SK-N-SH (cell line): ENCODE measurements around the gene ABCC5. TPM values are rescaled to one million over a fixed set of nuclear protein-coding genes. Genes with fewer than 3 reads are reported as not detected.

Experiments used
- CTCF ChIA-PET: fragments of 300-600, 350-600 bp; formaldehyde crosslinking; extraction: SDS; loops from one replicate; lab custom pipeline; 2021; lab: Yijun Ruan, JAX
- POLR2A ChIA-PET: fragments of 350-600 bp; sonication (Branson Sonifier 250); formaldehyde crosslinking; extraction: SDS; loops from one replicate; lab custom pipeline; 2020; ENCODE audit warnings: antibody characterized with exemption, inconsistent platforms; lab: Yijun Ruan, JAX
- DNase-seq: peaks from one replicate; pipeline ENCODE4 v3.0.0; 2012
- H2AFZ ChIP-seq: fragments of 200-600 bp; sonication (generic); 2 replicates; pipeline ENCODE4 v1.8.1; 2016; ENCODE audit warnings: antibody characterized with exemption, mild to moderate bottlenecking, low read depth
- H3F3A ChIP-seq: fragments of 200-600 bp; sonication (generic); replicated peaks from 2 replicates; pipeline ENCODE3; 2016; ENCODE audit warnings: antibody characterized with exemption, mild to moderate bottlenecking; ENCODE audit not compliant: insufficient read depth
- H3K27ac ChIP-seq, 2 experiments: fragments of 200-500 bp in 1 of 2; fragments of 200-600 bp in 1 of 2; sonication (Bioruptor generic) in 1 of 2; sonication (generic), shearing (Covaris generic) in 1 of 2; 2 replicates each; pipeline versions ENCODE4 v1.5.1 to v1.6.1; 2014 to 2016; ENCODE audit warnings: low read depth in 2 of 2, inconsistent platforms in 1 of 2, low read length in 1 of 2, mild to moderate bottlenecking in 1 of 2, mixed read lengths in 1 of 2
- H3K27me3 ChIP-seq: fragments of 200-600 bp; sonication (generic), shearing (Covaris generic); 2 replicates; pipeline ENCODE4 v1.6.1; 2016; ENCODE audit warnings: mixed run types; ENCODE audit not compliant: insufficient read depth
- H3K36me3 ChIP-seq, 2 experiments: fragments of 200-500 bp in 1 of 2; fragments of 200-600 bp in 1 of 2; sonication (Bioruptor generic) in 1 of 2; sonication (generic) in 1 of 2; replicated peaks in 1 of 2; 2 replicates each; pipeline versions ENCODE3 to v1.5.1; 2014 to 2016; ENCODE audit warnings: low read length in 1 of 2, mild to moderate bottlenecking in 1 of 2; ENCODE audit not compliant: insufficient read depth in 2 of 2, control insufficient read depth in 1 of 2
- H3K4me1 ChIP-seq, 2 experiments: fragments of 200-500 bp in 1 of 2; fragments of 200-600 bp in 1 of 2; sonication (Bioruptor generic) in 1 of 2; sonication (generic), shearing (Covaris generic) in 1 of 2; 2 replicates each; pipeline versions ENCODE4 v1.5.1 to v1.6.1; 2014 to 2016; ENCODE audit warnings: low read depth in 1 of 2, low read length in 1 of 2, mixed run types in 1 of 2; ENCODE audit not compliant: insufficient read depth in 2 of 2, control insufficient read depth in 1 of 2
- H3K4me2 ChIP-seq: fragments of 200-600 bp; sonication (generic), shearing (Covaris generic); 2 replicates; pipeline ENCODE4 v1.6.1; 2017; ENCODE audit warnings: mixed run types
- H3K4me3 ChIP-seq, 2 experiments: fragments of 200-500 bp in 1 of 2; fragments of 200-600 bp in 1 of 2; sonication (Bioruptor generic) in 1 of 2; sonication (generic), shearing (Covaris generic) in 1 of 2; 2 replicates each; pipeline versions ENCODE4 v1.5.1 to v1.8.1; 2014 to 2016; ENCODE audit warnings: low read depth in 2 of 2, inconsistent platforms in 1 of 2, low read length in 1 of 2, mild to moderate bottlenecking in 1 of 2, mixed read lengths in 1 of 2, moderate library complexity in 1 of 2
- H3K79me2 ChIP-seq: fragments of 200-600 bp; sonication (generic); 2 replicates; pipeline ENCODE4 v1.8.1; 2017; ENCODE audit warnings: mild to moderate bottlenecking; ENCODE audit not compliant: insufficient read depth
- H3K9ac ChIP-seq: fragments of 200-600 bp; sonication (generic); 2 replicates; pipeline ENCODE4 v1.6.1; 2017; ENCODE audit warnings: mixed run types
- H3K9me2 ChIP-seq: fragments of 200-600 bp; sonication (generic); 2 replicates; pipeline ENCODE4 v1.6.1; 2017; ENCODE audit warnings: mixed run types
- H3K9me3 ChIP-seq: fragments of 200-600 bp; sonication (generic); 2 replicates; pipeline ENCODE4 v1.6.1; 2017; ENCODE audit warnings: mixed run types, mild to moderate bottlenecking, moderate library complexity
- H4K20me1 ChIP-seq: fragments of 200-600 bp; sonication (generic); 2 replicates; pipeline ENCODE4 v1.6.1; 2017; ENCODE audit warnings: mild to moderate bottlenecking, mixed run types; ENCODE audit not compliant: insufficient read depth
- CHD2 ChIP-seq: fragments of 150-350 bp; IDR thresholded peaks from 2 replicates; pipeline ENCODE4 v1.6.1; 2018; ENCODE audit warnings: low read length; ENCODE audit not compliant: partially characterized antibody
- EP300 ChIP-seq, 2 experiments: IDR thresholded peaks; 2 replicates each; pipeline versions ENCODE4 v1.4.0 to v1.6.1; 2012; ENCODE audit warnings: borderline replicate concordance in 1 of 2, low read depth in 1 of 2, low read length in 1 of 2
- EZH2phosphoT487 ChIP-seq: fragments of 200-600 bp; sonication (generic); IDR thresholded peaks from 2 replicates; pipeline ENCODE4 v1.6.1; 2017; ENCODE audit warnings: low read depth, mixed run types, mild to moderate bottlenecking, antibody characterized with exemption, moderate library complexity, borderline replicate concordance
- FOSL2 ChIP-seq: IDR thresholded peaks from 2 replicates; pipeline ENCODE4 v1.4.0; 2012; ENCODE audit warnings: low read depth, mild to moderate bottlenecking, moderate library complexity, borderline replicate concordance
- GABPA ChIP-seq: IDR thresholded peaks from 2 replicates; pipeline ENCODE4 v1.4.0; 2012; ENCODE audit warnings: low read depth, mild to moderate bottlenecking
- RAD21 ChIP-seq: IDR thresholded peaks from 2 replicates; pipeline ENCODE4 v1.6.1; 2012; ENCODE audit warnings: mild to moderate bottlenecking, low read length
- RXRA ChIP-seq: IDR thresholded peaks from 2 replicates; pipeline ENCODE4 v1.4.0; 2012; ENCODE audit warnings: low read depth, mild to moderate bottlenecking, borderline replicate concordance
- SIN3A ChIP-seq: IDR thresholded peaks from 2 replicates; pipeline ENCODE4 v1.6.1; 2012; ENCODE audit warnings: low read depth, mild to moderate bottlenecking, low read length, moderate library complexity, borderline replicate concordance
- TAF1 ChIP-seq: IDR thresholded peaks from 2 replicates; pipeline ENCODE4 v1.6.1; 2012; ENCODE audit warnings: low read depth, mild to moderate bottlenecking, low read length, moderate library complexity, borderline replicate concordance
- YY1 ChIP-seq: IDR thresholded peaks from 2 replicates; pipeline ENCODE4 v1.4.0; 2012; ENCODE audit warnings: low read depth, mild to moderate bottlenecking
- WGBS: methylation state at CpG from one replicate; pipeline ENCODE4 v1.1.6; 2017; ENCODE audit warnings: low lambda C conversion rate; 5-methylcytosine and 5-hydroxymethylcytosine counted together
- polyA plus RNA-seq, 3 experiments: library from polyadenylated mRNA; depleted of rRNA; stranded (reverse); fragments of >200 nt; gene quantifications; 2 replicates each; pipeline ENCODE4 v1.2.3, GENCODE V29; 2012
- TF ChIP-seq, protein P1 (sequence below): fragments of 200-600 bp; sonication (generic); IDR thresholded peaks from 2 replicates; pipeline ENCODE4 v1.6.1; 2017; ENCODE audit warnings: antibody characterized with exemption, mild to moderate bottlenecking, moderate library complexity
- TF ChIP-seq, protein P2 (sequence below): fragments of 150-350 bp; IDR thresholded peaks from 2 replicates; pipeline ENCODE4 v1.6.1; 2017; ENCODE audit warnings: antibody characterized with exemption, low read length, low read depth, borderline replicate concordance
- TF ChIP-seq, protein P3 (sequence below): IDR thresholded peaks from 2 replicates; pipeline ENCODE4; 2012
- TF ChIP-seq, protein P4 (sequence below): IDR thresholded peaks from 2 replicates; pipeline ENCODE4 v1.6.1; 2012; ENCODE audit warnings: mild to moderate bottlenecking, low read depth, low read length, moderate library complexity
- TF ChIP-seq, protein P5 (sequence below): IDR thresholded peaks from 2 replicates; pipeline ENCODE4 v1.4.0; 2012; ENCODE audit warnings: low read depth

Gene ABCC5
- polyA plus RNA-seq, 1 of the 3 experiments (the other 2 are of a cell fraction), result 25.9 TPM

DNA sequence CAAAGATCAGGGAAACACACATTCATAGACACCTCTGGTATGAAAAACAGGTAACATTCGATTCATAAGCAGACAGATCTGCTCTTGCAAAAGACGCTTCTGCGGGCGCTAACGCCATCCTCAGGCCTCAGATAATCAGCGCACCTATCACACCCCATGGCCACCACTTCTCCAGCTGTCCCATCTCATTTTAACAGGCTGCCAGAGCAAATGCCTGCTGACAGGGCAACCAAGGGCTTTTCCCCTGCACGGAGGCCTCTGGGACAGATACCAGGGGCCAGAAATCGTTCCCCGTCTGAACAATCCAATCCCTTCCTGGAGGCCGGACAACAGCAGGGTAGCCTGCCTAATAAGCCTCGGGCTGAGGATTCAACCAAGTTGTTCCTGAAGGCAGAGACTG is 15.2 kb downstream of the ABCC5 start:
- no peak overlapping the region for H3K9ac ChIP-seq
- no peak overlapping the region for H3K27ac ChIP-seq
- H3F3A ChIP-seq, result peaks cover 6% of the 10 kb centered on the region
- POLR2A ChIA-PET, result no interaction called here
- no peaks in the 10 kb centered on the region for H4K20me1 ChIP-seq
- H3K9me2 ChIP-seq, result no peaks in the 10 kb centered on the region
- peaks cover 25% of the 10 kb centered on the region for H3K79me2 ChIP-seq
- no peaks in the 10 kb centered on the region for H3K9me3 ChIP-seq
- no peak overlapping the region for H2AFZ ChIP-seq
- peaks cover 3 to 6% of the 10 kb centered on the region in 2 experiments; a peak in 2 of 4 replicates for H3K4me1 ChIP-seq
- TF ChIP-seq, protein P1, sequence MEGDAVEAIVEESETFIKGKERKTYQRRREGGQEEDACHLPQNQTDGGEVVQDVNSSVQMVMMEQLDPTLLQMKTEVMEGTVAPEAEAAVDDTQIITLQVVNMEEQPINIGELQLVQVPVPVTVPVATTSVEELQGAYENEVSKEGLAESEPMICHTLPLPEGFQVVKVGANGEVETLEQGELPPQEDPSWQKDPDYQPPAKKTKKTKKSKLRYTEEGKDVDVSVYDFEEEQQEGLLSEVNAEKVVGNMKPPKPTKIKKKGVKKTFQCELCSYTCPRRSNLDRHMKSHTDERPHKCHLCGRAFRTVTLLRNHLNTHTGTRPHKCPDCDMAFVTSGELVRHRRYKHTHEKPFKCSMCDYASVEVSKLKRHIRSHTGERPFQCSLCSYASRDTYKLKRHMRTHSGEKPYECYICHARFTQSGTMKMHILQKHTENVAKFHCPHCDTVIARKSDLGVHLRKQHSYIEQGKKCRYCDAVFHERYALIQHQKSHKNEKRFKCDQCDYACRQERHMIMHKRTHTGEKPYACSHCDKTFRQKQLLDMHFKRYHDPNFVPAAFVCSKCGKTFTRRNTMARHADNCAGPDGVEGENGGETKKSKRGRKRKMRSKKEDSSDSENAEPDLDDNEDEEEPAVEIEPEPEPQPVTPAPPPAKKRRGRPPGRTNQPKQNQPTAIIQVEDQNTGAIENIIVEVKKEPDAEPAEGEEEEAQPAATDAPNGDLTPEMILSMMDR, result no peak
- TF ChIP-seq SIN3A, result no peak
- TF ChIP-seq RXRA, result no peak
- no peak for TF ChIP-seq FOSL2
- TF ChIP-seq, protein P2, sequence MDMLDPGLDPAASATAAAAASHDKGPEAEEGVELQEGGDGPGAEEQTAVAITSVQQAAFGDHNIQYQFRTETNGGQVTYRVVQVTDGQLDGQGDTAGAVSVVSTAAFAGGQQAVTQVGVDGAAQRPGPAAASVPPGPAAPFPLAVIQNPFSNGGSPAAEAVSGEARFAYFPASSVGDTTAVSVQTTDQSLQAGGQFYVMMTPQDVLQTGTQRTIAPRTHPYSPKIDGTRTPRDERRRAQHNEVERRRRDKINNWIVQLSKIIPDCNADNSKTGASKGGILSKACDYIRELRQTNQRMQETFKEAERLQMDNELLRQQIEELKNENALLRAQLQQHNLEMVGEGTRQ, result no peak
- TF ChIP-seq, all 33 proteins: peak for 0
- Histone ChIP-seq H3K4me3 (no peak overlapping the region), H3K4me2 (no peak overlapping the region), H3K36me3 (peaks cover 5 to 15% of the 10 kb centered on the region in 2 experiments), H3K27me3 (no peaks in the 10 kb centered on the region)
- DNase-seq, result no peak
- CTCF ChIA-PET, result interaction anchor here (1.3 to 1.4 kb wide), 2 partner anchors 107 to 282 kb away, joined by 3 to 4 read pairs; no protein-coding TSS in a partner anchor
- 97% methylated on average over 8 of the region's 11 CpGs for WGBS

DNA sequence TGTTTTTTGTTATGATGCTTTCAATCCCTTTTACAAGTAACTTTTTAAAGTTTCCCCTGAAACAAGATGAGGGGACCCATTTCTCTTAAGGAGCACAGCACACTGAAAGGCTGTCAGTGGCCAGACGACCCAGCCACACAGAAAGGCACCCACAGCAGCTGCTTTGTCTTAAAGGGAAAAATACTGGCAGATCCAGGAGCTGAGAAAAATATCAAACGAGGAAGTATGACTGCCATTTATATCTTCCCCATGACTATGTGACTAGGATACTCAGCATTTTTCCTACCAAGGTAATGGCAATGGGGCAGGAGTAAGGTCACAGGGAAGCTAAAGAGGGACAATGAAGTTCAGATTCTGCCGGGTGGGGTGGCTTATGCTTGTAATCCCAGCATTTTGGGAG is 15.9 kb downstream of the ABCC5 start:
- CTCF ChIA-PET, result interaction anchor here (0.9 to 1.4 kb wide), 3 partner anchors 15 to 283 kb away, joined by 3 to 4 read pairs (median 3); no protein-coding TSS in a partner anchor
- Histone ChIP-seq H3K4me3 (no peak overlapping the region), H3K9me3 (no peaks in the 10 kb centered on the region), H3K4me2 (no peak overlapping the region), H3F3A (peaks cover 8% of the 10 kb centered on the region), H3K9me2 (no peaks in the 10 kb centered on the region), H3K4me1 (peaks cover 3 to 6% of the 10 kb centered on the region in 2 experiments; a peak in 2 of 4 replicates), H3K27ac (no peak overlapping the region), H2AFZ (no peak overlapping the region), H3K27me3 (no peaks in the 10 kb centered on the region), H3K79me2 (peaks cover 26% of the 10 kb centered on the region), H3K36me3 (peaks cover 5 to 15% of the 10 kb centered on the region in 2 experiments), H4K20me1 (no peaks in the 10 kb centered on the region), H3K9ac (no peak overlapping the region)
- WGBS, result 98% methylated on average over 3 of the region's 3 CpGs
- no peak for DNase-seq
- POLR2A ChIA-PET, result no interaction called here
- TF ChIP-seq, protein P3, sequence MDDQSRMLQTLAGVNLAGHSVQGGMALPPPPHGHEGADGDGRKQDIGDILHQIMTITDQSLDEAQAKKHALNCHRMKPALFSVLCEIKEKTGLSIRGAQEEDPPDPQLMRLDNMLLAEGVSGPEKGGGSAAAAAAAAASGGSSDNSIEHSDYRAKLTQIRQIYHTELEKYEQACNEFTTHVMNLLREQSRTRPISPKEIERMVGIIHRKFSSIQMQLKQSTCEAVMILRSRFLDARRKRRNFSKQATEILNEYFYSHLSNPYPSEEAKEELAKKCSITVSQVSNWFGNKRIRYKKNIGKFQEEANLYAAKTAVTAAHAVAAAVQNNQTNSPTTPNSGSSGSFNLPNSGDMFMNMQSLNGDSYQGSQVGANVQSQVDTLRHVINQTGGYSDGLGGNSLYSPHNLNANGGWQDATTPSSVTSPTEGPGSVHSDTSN, result no peak
- TF ChIP-seq EZH2phosphoT487, result no peak
- TF ChIP-seq, protein P1, result no peak
- no peak for TF ChIP-seq SIN3A
- TF ChIP-seq RAD21, result no peak
- TF ChIP-seq GABPA, result no peak
- TF ChIP-seq, protein P4, sequence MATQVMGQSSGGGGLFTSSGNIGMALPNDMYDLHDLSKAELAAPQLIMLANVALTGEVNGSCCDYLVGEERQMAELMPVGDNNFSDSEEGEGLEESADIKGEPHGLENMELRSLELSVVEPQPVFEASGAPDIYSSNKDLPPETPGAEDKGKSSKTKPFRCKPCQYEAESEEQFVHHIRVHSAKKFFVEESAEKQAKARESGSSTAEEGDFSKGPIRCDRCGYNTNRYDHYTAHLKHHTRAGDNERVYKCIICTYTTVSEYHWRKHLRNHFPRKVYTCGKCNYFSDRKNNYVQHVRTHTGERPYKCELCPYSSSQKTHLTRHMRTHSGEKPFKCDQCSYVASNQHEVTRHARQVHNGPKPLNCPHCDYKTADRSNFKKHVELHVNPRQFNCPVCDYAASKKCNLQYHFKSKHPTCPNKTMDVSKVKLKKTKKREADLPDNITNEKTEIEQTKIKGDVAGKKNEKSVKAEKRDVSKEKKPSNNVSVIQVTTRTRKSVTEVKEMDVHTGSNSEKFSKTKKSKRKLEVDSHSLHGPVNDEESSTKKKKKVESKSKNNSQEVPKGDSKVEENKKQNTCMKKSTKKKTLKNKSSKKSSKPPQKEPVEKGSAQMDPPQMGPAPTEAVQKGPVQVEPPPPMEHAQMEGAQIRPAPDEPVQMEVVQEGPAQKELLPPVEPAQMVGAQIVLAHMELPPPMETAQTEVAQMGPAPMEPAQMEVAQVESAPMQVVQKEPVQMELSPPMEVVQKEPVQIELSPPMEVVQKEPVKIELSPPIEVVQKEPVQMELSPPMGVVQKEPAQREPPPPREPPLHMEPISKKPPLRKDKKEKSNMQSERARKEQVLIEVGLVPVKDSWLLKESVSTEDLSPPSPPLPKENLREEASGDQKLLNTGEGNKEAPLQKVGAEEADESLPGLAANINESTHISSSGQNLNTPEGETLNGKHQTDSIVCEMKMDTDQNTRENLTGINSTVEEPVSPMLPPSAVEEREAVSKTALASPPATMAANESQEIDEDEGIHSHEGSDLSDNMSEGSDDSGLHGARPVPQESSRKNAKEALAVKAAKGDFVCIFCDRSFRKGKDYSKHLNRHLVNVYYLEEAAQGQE, result no peak
- TF ChIP-seq CHD2, result no peak
- TF ChIP-seq, protein P5, sequence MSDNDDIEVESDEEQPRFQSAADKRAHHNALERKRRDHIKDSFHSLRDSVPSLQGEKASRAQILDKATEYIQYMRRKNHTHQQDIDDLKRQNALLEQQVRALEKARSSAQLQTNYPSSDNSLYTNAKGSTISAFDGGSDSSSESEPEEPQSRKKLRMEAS, result no peak
- no peak for TF ChIP-seq EP300 (IDR thresholded peaks at IDR 0.05; ENCODE audit: borderline replicate concordance in 1 of 2, low read depth in 1 of 2, low read length in 1 of 2)
- no peak for TF ChIP-seq RXRA
- TF ChIP-seq TAF1, result no peak
- TF ChIP-seq YY1, result no peak
